Parathyroid adenoma (tissue), 2 donors: ENCODE measurements around the gene LY6G6D.

Experiments used
- H2AFZ ChIP-seq: fragments of 300-600 bp; sonication (generic); one replicate; pipeline ENCODE4 v1.7.0; 2017; ENCODE audit warnings: antibody characterized with exemption, mild to moderate bottlenecking
- H3K27ac ChIP-seq: fragments of 300-600 bp; sonication (generic); one replicate; pipeline ENCODE4 v1.7.0; 2017
- H3K27me3 ChIP-seq: fragments of 300-600 bp; sonication (generic); one replicate; pipeline ENCODE4 v1.7.0; 2017; ENCODE audit warnings: low read length; ENCODE audit not compliant: control insufficient read depth, insufficient read depth
- H3K36me3 ChIP-seq: fragments of 300-600 bp; sonication (generic); one replicate; pipeline ENCODE4 v1.7.0; 2017; ENCODE audit warnings: low read length; ENCODE audit not compliant: control insufficient read depth, insufficient read depth
- H3K4me1 ChIP-seq: fragments of 300-600 bp; sonication (generic); one replicate; pipeline ENCODE4 v1.7.0; 2017; ENCODE audit warnings: control low read depth
- H3K4me2 ChIP-seq: fragments of 300-600 bp; sonication (generic); one replicate; pipeline ENCODE4 v1.7.0; 2017; ENCODE audit warnings: low read length
- H3K4me3 ChIP-seq: fragments of 300-600 bp; sonication (generic); one replicate; pipeline ENCODE4 v1.7.0; 2017; ENCODE audit warnings: low read depth, low read length
- H3K79me2 ChIP-seq: fragments of 300-600 bp; sonication (generic); one replicate; pipeline ENCODE4 v1.7.0; 2017; ENCODE audit warnings: control low read depth
- H3K9ac ChIP-seq: fragments of 300-600 bp; sonication (generic); one replicate; pipeline ENCODE4 v1.7.0; 2017; ENCODE audit warnings: mild to moderate bottlenecking
- H3K9me3 ChIP-seq: fragments of 300-600 bp; sonication (generic); one replicate; pipeline ENCODE4 v1.7.0; 2017; ENCODE audit warnings: low read length; ENCODE audit not compliant: control insufficient read depth
- CTCF ChIP-seq: fragments of 300-600 bp; sonication (generic); IDR thresholded peaks from one replicate; pipeline ENCODE4 v1.7.0; 2017; ENCODE audit warnings: antibody characterized with exemption, mild to moderate bottlenecking
- donor health status: primary hyperparathyroidism.

LY6G6D gene

DNA sequence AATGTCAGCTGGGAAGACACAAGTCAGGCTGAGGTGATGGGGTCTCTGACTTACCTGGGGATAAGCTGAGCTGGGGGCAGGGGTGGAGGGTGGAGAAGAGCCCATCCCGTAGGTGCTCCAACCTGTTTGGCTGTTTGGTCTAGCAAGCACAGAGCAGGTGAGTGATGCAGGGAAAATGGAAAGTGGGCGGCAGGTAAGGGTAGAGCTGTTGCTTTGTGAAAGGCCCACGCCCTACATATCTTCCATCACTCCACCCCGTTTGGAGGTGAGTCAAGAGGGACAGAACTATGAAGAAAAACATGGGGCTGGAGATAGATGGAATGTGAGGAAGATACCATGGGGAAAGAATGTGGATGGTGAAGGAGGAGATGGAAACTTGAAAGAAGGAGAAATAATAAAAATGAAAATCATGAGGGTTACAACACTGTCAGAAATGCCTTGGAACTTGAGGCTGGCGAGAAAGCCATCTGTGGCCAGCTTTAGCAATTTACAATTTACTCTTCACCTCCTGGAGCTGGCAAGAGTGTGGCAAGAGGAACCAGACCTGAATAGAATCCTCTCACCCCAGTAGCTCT is 5.1 kb downstream of the LY6G6D start:
- Histone ChIP-seq H3K36me3 (no peaks in the 10 kb centered on the region), H3K27me3 (no peaks in the 10 kb centered on the region), H3K4me2 (no peak overlapping the region), H3K9ac (no peak overlapping the region), H3K79me2 (no peaks in the 10 kb centered on the region), H2AFZ (no peak overlapping the region), H3K9me3 (no peaks in the 10 kb centered on the region), H3K4me3 (no peak overlapping the region), H3K27ac (no peak overlapping the region), H3K4me1 (peaks cover 14% of the 10 kb centered on the region)
- no peak for TF ChIP-seq CTCF

DNA sequence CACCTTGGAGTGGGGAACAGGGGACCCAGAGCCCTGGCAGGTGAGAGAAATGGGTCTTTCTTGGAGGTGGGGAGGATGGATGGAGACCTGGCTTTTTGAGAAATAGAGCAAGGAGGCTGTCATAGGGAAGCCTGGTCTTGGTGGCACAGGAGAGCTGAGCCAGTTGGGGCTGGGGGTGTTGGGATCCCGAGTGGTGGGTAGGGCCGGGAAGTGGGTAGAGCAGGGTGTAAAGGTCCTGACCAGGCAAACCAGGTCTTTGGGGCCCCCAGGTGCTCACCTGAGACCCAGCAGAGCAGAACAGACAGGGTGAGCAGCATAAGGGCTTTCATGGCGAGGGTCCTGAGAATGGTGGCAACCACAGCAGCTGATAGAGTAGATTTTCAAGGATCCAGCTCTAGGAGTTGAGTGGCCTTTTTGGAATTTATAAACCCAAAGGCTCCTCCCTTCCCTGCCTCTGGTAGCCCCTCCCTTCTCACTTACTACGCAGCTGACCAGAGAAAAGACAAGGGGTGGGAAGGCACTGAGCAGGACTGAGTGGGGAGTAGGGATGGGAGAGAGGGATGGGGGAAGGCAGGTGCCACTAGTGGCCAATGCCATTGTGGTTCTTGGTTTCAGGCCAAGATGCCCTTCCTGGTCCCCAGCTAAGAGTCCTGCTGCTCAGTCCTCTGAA is 6.3 kb downstream of the LY6G6D start, which contains the start of gene LY6G6C:
LY6G6C (minus strand) TSS at position 396 of the 670 bp plus-strand sequence; CDS start at position 329, 67 bp downstream.
- no peak within 1 kb of the TSS for H3K4me3 ChIP-seq
- no peak within 1 kb of the TSS for H3K27ac ChIP-seq
- H2AFZ ChIP-seq = no peak within 1 kb of the TSS
- H3K36me3 ChIP-seq = no peaks in the 10 kb centered on the region
- TF ChIP-seq CTCF = no peak
- H3K27me3 ChIP-seq = no peaks in the 10 kb centered on the region
- no peaks in the 10 kb centered on the region for H3K9me3 ChIP-seq
- no peak within 1 kb of the TSS for H3K9ac ChIP-seq
- no peaks in the 10 kb centered on the region for H3K79me2 ChIP-seq
- H3K4me1 ChIP-seq = peaks cover 14% of the 10 kb centered on the region
- H3K4me2 ChIP-seq = no peak within 1 kb of the TSS

DNA sequence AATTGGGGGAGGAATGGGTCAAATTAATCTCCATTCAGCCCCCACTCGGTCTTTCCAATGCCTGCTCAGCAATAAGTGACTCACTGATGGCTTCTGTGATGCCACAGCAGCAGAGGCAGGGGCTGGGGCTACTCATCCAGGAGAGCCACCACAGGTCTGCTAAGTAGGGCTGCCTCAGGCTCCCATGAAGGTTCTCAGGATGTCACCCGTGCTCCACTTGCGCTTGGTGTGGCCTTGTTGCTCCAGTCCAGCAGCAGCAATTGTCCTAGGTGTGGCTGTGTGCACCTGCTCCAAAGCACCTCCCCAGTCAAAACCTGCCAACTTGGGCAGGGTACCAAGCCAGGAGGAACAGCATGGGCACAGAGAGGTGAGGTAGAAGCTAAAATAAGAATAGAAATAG is 7.0 kb downstream of the LY6G6D start:
- no peak overlapping the region for H3K9ac ChIP-seq
- H2AFZ ChIP-seq = no peak overlapping the region
- H3K27me3 ChIP-seq = no peaks in the 10 kb centered on the region
- no peak for TF ChIP-seq CTCF
- H3K4me3 ChIP-seq = no peak overlapping the region
- H3K4me1 ChIP-seq = peaks cover 14% of the 10 kb centered on the region
- no peaks in the 10 kb centered on the region for H3K79me2 ChIP-seq
- no peaks in the 10 kb centered on the region for H3K36me3 ChIP-seq
- H3K4me2 ChIP-seq = no peak overlapping the region
- no peaks in the 10 kb centered on the region for H3K9me3 ChIP-seq
- no peak overlapping the region for H3K27ac ChIP-seq

DNA sequence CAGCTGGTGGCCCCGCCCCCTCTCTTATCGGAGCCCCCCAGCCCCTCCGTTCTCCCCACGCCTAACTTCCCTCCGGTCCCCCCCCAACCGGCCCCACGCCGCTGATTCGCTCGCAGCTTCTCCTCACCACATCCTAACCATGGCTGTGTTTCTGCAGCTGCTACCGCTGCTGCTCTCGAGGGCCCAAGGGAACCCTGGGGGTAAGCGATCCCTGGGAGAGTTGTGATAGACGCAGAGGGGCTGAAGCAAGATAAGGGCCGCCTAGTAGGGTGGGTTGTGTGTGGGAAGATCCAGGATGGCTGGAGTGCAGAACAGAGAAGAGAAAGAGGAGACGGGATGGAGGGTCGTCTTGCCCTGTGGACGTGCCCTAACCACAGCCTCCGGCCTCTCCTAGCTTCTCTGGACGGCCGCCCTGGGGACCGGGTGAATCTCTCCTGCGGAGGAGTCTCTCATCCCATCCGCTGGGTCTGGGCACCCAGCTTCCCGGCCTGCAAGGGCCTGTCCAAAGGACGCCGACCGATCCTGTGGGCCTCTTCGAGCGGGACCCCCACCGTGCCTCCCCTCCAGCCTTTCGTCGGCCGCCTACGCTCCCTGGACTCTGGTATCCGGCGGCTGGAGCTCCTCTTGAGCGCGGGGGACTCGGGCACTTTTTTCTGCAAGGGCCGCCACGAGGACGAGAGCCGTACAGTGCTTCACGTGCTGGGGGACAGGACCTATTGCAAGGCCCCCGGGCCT is 8.3 kb downstream of the LY6G6D start, which contains the start of gene MPIG6B:
MPIG6B (plus strand) TSS at position 129 of the 735 bp plus-strand sequence; CDS start at position 140, 11 bp downstream.
- no peak within 1 kb of the TSS for H3K4me3 ChIP-seq
- H3K36me3 ChIP-seq = no peaks in the 10 kb centered on the region
- H3K79me2 ChIP-seq = no peaks in the 10 kb centered on the region
- H3K27ac ChIP-seq = no peak within 1 kb of the TSS
- H3K4me1 ChIP-seq = peaks cover 6% of the 10 kb centered on the region
- H3K4me2 ChIP-seq = no peak within 1 kb of the TSS
- H2AFZ ChIP-seq = no peak within 1 kb of the TSS
- no peak for TF ChIP-seq CTCF
- H3K27me3 ChIP-seq = no peaks in the 10 kb centered on the region
- H3K9ac ChIP-seq = no peak within 1 kb of the TSS
- no peaks in the 10 kb centered on the region for H3K9me3 ChIP-seq
